ENCODE measurements around the gene TRIM23. TPM values are rescaled to one million over a fixed set of nuclear protein-coding genes. Genes with fewer than 3 reads are reported as not detected.

The TRIM23 gene
- 5.7 to 8.3 TPM (median 7.0 TPM) in 5 replicates for total RNA-seq (2022; extraction: Qiagen RNA extraction)

GRCh38 chr5:65624025-65624570 is at the start of gene TRIM23:
Gene TRIM23 (minus strand): TSS chr5:65624333. CDS start chr5:65624274, 59 bp downstream.

GRCh38 chr5:65624571-65625555 is 730 bp upstream of the TRIM23 start, which contains the start of the genes SHLD3 and TRAPPC13:
Gene SHLD3 (plus strand): TSS chr5:65625027. CDS start chr5:65629588, 4,561 bp downstream.
Gene TRAPPC13 (plus strand): TSS chr5:65625027. CDS start chr5:65625061, 34 bp downstream.

DNA sequence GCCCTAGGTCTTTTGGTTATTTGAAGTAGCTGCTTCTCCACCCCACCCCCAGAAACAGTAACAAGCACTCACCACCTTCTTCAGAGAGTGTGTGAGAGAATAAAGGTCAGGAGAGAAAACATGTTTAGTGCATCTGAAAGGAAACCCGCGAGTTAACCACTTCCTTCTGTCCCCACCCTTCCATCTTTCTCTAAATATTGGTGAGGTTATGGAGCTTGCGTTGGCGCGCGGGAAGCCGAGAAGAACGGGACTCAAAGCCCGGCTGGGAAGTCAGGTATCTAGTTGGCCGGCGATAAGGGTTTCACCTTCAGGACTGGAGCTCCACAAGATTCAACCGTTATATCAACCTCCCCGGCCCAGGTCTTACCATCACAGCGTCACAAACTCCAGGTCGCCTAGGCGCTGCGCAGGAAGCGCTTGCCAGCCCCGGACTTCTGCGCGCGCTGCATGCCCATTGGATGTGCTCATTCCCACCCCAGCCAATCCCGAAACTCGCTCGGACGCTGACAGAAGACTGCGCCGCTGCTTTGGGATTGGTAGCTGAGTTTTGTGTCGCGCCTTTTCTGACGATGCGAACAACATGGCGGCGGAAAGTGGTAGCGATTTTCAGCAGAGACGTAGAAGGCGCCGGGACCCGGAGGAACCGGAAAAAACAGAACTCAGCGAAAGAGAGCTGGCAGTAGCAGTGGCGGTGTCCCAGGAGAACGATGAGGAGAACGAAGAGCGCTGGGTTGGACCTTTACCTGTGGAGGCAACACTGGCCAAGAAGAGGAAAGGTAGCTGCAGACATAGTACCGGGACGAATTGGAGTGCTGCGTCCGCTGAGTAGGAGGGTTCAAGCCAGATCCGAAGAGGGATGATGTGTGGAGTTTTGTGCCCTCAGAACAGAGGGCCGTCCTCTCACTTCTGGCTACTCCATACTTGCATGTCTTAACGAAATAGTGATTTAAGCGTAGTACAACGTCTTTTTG is 61.1 kb downstream of the TRIM23 start, which contains the start of the genes CENPK and PPWD1:
Gene CENPK (minus strand): TSS at position 438 of the 971 bp plus-strand sequence. CDS start 8,261 bp downstream, outside the sequence.
Gene PPWD1 (plus strand): TSS at position 566 of the 971 bp plus-strand sequence. CDS start 15 bp downstream, at position 581.

Other genes starting within 250 kb of the TRIM23 start
- 0.01 to 0.10 TPM (median 0.06 TPM) in 4 of 5 replicates, not detected in the other for gene ADAMTS6, start 142.4 kb downstream of the TRIM23 start, total RNA-seq (2022; extraction: Qiagen RNA extraction)
- 28.5 to 35.4 TPM (median 30.9 TPM) in 5 replicates for gene CENPK, start 61.2 kb downstream of the TRIM23 start, total RNA-seq (2022; extraction: Qiagen RNA extraction)
- 16.0 to 20.4 TPM (median 17.2 TPM) in 5 replicates for gene PPWD1, start 61.0 kb downstream of the TRIM23 start, total RNA-seq (2022; extraction: Qiagen RNA extraction)
- 1.9 to 2.8 TPM (median 2.0 TPM) in 5 replicates for gene SHLD3, start 694 bp upstream of the TRIM23 start, total RNA-seq (2022; extraction: Qiagen RNA extraction)
- gene TRAPPC13, start 694 bp upstream of the TRIM23 start, total RNA-seq (2022; extraction: Qiagen RNA extraction): 12.5 to 16.5 TPM (median 15.4 TPM) in 5 replicates
- gene SGTB, start 97.8 kb upstream of the TRIM23 start, total RNA-seq (2022; extraction: Qiagen RNA extraction): 5.3 to 9.9 TPM (median 7.6 TPM) in 5 replicates
- 51.2 to 70.0 TPM (median 63.1 TPM) in 5 replicates for gene NLN, start 97.9 kb upstream of the TRIM23 start, total RNA-seq (2022; extraction: Qiagen RNA extraction)